A549 (cell line): Measurements from ENCODE around the gene NFAM1. TPM values are rescaled to one million over a fixed set of nuclear protein-coding genes. Genes with fewer than 3 reads are reported as not detected.

Experiments used
- ATAC-seq, 2 experiments: fragments of 200-7000 bp in 1 of 2; fragments of >200 bp in 1 of 2; cut with Nextera tagmentation in 1 of 2; cut with Tn5 transposase in 1 of 2; 3 replicates each; pipeline versions ENCODE4 v1.8.0 to v1.9.1; 2018 to 2020; ENCODE audit warnings: mild to moderate bottlenecking in 1 of 2, moderate library complexity in 1 of 2
- CTCF ChIA-PET: fragments of 300-600 bp; sonication (Branson Sonifier 250); formaldehyde crosslinking; extraction: SDS; loops from one replicate; lab custom pipeline; 2021; ENCODE audit warnings: antibody characterized with exemption, inconsistent platforms; lab: Yijun Ruan, JAX
- POLR2A ChIA-PET: fragments of 350-600 bp; formaldehyde crosslinking; extraction: SDS; loops from one replicate; lab custom pipeline; 2021; ENCODE audit warnings: antibody characterized with exemption, inconsistent platforms; lab: Yijun Ruan, JAX
- DNase-seq, 2 experiments: peaks; one replicate each; pipeline versions ENCODE4 v3.0.0 to v3.0.0-alpha.2; 2011 to 2016; ENCODE audit warnings: low read depth in 1 of 2, low spot score in 1 of 2
- FAIRE-seq: peaks from 2 replicates; lab custom pipeline; 2011; peaks lifted over from hg19 to GRCh38; lab: Jason Lieb, UNC
- H3K27ac ChIP-seq, 2 experiments: fragments of >200 bp; sonication (Bioruptor Twin); formaldehyde crosslinking; 3 replicates each; pipeline ENCODE4 v1.5.1; 2016 to 2017
- H3K4me1 ChIP-seq: fragments of >200 bp; sonication (Bioruptor Twin); formaldehyde crosslinking; 3 replicates; pipeline ENCODE4 v1.6.1; 2016
- H3K4me2 ChIP-seq: fragments of >200 bp; sonication (Bioruptor Twin); formaldehyde crosslinking; 3 replicates; pipeline ENCODE4 v1.6.1; 2016
- H3K4me3 ChIP-seq: fragments of >200 bp; sonication (Bioruptor Twin); formaldehyde crosslinking; 3 replicates; pipeline ENCODE4 v1.5.1; 2016
- H3K9me3 ChIP-seq: fragments of >200 bp; sonication (Bioruptor Twin); formaldehyde crosslinking; 3 replicates; pipeline ENCODE4 v1.6.1; 2016
- BHLHE40 ChIP-seq: IDR thresholded peaks from 2 replicates; pipeline ENCODE4 v1.6.1; 2012; ENCODE audit warnings: low read depth, low read length, inconsistent platforms
- CBX2 ChIP-seq: fragments of 200-600 bp; sonication (generic); IDR thresholded peaks from 2 replicates; pipeline ENCODE4 v1.6.1; 2016; ENCODE audit warnings: low read depth, mild to moderate bottlenecking, borderline replicate concordance
- CBX8 ChIP-seq: fragments of 200-600 bp; sonication (generic); IDR thresholded peaks from 2 replicates; pipeline ENCODE4 v1.6.1; 2016
- EHMT2 ChIP-seq: fragments of 200-600 bp; sonication (generic); IDR thresholded peaks from 2 replicates; pipeline ENCODE4 v1.6.1; 2016; ENCODE audit warnings: antibody characterized with exemption, low read depth, mild to moderate bottlenecking, moderate library complexity
- EP300 ChIP-seq, 2 experiments: fragments of >200 bp; sonication (Bioruptor Twin); formaldehyde crosslinking; IDR thresholded peaks; 2 replicates in 1 of 2; 3 replicates in 1 of 2; pipeline ENCODE4 v1.6.1; 2016 to 2017
- FOSB ChIP-seq: fragments of 250-450 bp; sonication (Bioruptor Pico); IDR thresholded peaks from 2 replicates; pipeline ENCODE4 v1.5.0; 2020; ENCODE audit warnings: mild to moderate bottlenecking, moderate library complexity
- HDAC2 ChIP-seq: fragments of 200-600 bp; sonication (generic); IDR thresholded peaks from 2 replicates; pipeline ENCODE4 v1.6.1; 2016
- HEYL ChIP-seq: fragments of 250-450 bp; sonication (Bioruptor Pico); IDR thresholded peaks from 2 replicates; pipeline ENCODE4 v1.8.0; 2021; ENCODE audit warnings: mild to moderate bottlenecking, moderate library complexity
- JUN ChIP-seq, 2 experiments: fragments of >200 bp; sonication (Bioruptor Twin); formaldehyde crosslinking; IDR thresholded peaks; 2 replicates in 1 of 2; 3 replicates in 1 of 2; pipeline ENCODE4 v1.6.1; 2016 to 2017
- JUNB ChIP-seq: fragments of >200 bp; sonication (Bioruptor Twin); formaldehyde crosslinking; IDR thresholded peaks from 2 replicates; pipeline ENCODE4 v1.6.1; 2016
- MAX ChIP-seq: IDR thresholded peaks from 2 replicates; pipeline ENCODE4 v1.6.1; 2012
- MAZ ChIP-seq: fragments of 150-350 bp; IDR thresholded peaks from 2 replicates; pipeline ENCODE4 v1.6.1; 2014; ENCODE audit warnings: antibody characterized with exemption, low read depth, low read length, borderline replicate concordance
- NFE2L2 ChIP-seq: fragments of 150-350 bp; conservative IDR thresholded peaks from 2 replicates; pipeline ENCODE4 v1.6.1; 2014; ENCODE audit warnings: low read length
- PBX3 ChIP-seq: IDR thresholded peaks from 2 replicates; pipeline ENCODE4 v1.6.1; 2012
- POLR2A ChIP-seq: IDR thresholded peaks from 2 replicates; pipeline ENCODE4 v1.6.1; 2012; ENCODE audit warnings: mild to moderate bottlenecking, low read length
- POLR2AphosphoS2 ChIP-seq: conservative IDR thresholded peaks from 2 replicates; pipeline ENCODE4 v1.6.1; 2012; ENCODE audit warnings: low read length, improper control_type of control experiment, inconsistent platforms
- RCOR1 ChIP-seq: fragments of 150-350 bp; IDR thresholded peaks from 2 replicates; pipeline ENCODE4 v1.6.1; 2014; ENCODE audit warnings: antibody characterized with exemption, low read length, low read depth
- RNF2 ChIP-seq: fragments of 200-600 bp; sonication (generic); IDR thresholded peaks from 2 replicates; pipeline ENCODE4 v1.6.1; 2016; ENCODE audit warnings: low read depth, mild to moderate bottlenecking, antibody characterized with exemption, moderate library complexity, borderline replicate concordance
- SREBF2 ChIP-seq: fragments of 450-650 bp; IDR thresholded peaks from 2 replicates; pipeline ENCODE4 v1.6.1; 2014; ENCODE audit warnings: mild to moderate bottlenecking, moderate library complexity
- ZFP36 ChIP-seq: fragments of 450-650 bp; IDR thresholded peaks from 2 replicates; pipeline ENCODE4 v1.6.1; 2014; ENCODE audit warnings: borderline replicate concordance; ENCODE audit not compliant: partially characterized antibody
- ZNF302 ChIP-seq: fragments of 250-450 bp; sonication (Bioruptor Pico); IDR thresholded peaks from 2 replicates; pipeline ENCODE4 v1.9.0; 2021; ENCODE audit warnings: inconsistent platforms, mild to moderate bottlenecking, moderate library complexity
- WGBS: methylation state at CpG from one replicate; pipeline ENCODE4 v1.1.6; 2017; ENCODE audit errors: missing lambda C conversion rate; 5-methylcytosine and 5-hydroxymethylcytosine counted together
- polyA plus RNA-seq, 4 experiments: library from polyadenylated mRNA; depleted of rRNA in 3 of 4; stranded (reverse); fragments of >200 nt; fragmentation: RNase III in 1 of 4; extraction: RNeasy Plus Mini Kit Qiagen cat#74134 plus additional on column Dnase treatment in 1 of 4; gene quantifications; 2 replicates in 3 of 4; 3 replicates in 1 of 4; pipeline ENCODE4 v1.2.3, GENCODE V29; 2011 to 2017
- TF ChIP-seq, protein P1 (sequence below): fragments of >200 bp; sonication (Bioruptor Twin); formaldehyde crosslinking; IDR thresholded peaks from 3 replicates; pipeline ENCODE4 v1.5.1; 2016
- TF ChIP-seq, protein P2 (sequence below): fragments of 250-450 bp; sonication (Bioruptor Pico); IDR thresholded peaks from 2 replicates; pipeline ENCODE4 v1.5.0; 2020; ENCODE audit warnings: low read depth, mild to moderate bottlenecking, moderate library complexity

Gene NFAM1
- polyA plus RNA-seq, 2 of the 4 experiments (the other 2 are of a cell fraction): not detected

- Histone ChIP-seq H3K4me1 (0 out of 3 replicates have a peak, but pooled peaks cover 5% of the 10 kb centered on the region), H3K4me3 (no peak overlapping the region)
- ATAC-seq: no peak
- 61% methylated on average over 8 of the region's 8 CpGs for WGBS
- TF ChIP-seq RNF2: no peak
- no peak for TF ChIP-seq HDAC2
- TF ChIP-seq ZFP36: peak; percentile 68
- TF ChIP-seq, all 56 proteins: peak for 1
- CTCF ChIA-PET: interaction anchor here (1.3 kb wide), 1 partner anchor 276 kb away, joined by 3 read pairs; no protein-coding TSS in a partner anchor
- Histone ChIP-seq H3K4me2 (no peak overlapping the region), H3K27ac (no peak overlapping the region), H3K9me3 (no peaks in the 10 kb centered on the region)
- DNase-seq (no peak), FAIRE-seq (no peak)
- POLR2A ChIA-PET: no interaction called here
These were observed 65.2 kb downstream of the NFAM1 start for GRCh38 chr22:42366806-42367581.

GRCh38 chr22:42365942-42366695 lies 66.1 kb downstream of the NFAM1 start:
- ChIA-PET POLR2A (no interaction called here), CTCF (interaction anchor here (1.3 kb wide), 1 partner anchor 275 kb away, joined by 3 read pairs; no protein-coding TSS in a partner anchor)
- FAIRE-seq (no peak), ATAC-seq (no peak), DNase-seq (no peak)
- no peaks in the 10 kb centered on the region for H3K9me3 ChIP-seq
- no peak overlapping the region for H3K4me3 ChIP-seq
- 79% methylated on average over 10 of the region's 10 CpGs for WGBS
- H3K4me2 ChIP-seq: no peak overlapping the region
- TF ChIP-seq, protein P1, sequence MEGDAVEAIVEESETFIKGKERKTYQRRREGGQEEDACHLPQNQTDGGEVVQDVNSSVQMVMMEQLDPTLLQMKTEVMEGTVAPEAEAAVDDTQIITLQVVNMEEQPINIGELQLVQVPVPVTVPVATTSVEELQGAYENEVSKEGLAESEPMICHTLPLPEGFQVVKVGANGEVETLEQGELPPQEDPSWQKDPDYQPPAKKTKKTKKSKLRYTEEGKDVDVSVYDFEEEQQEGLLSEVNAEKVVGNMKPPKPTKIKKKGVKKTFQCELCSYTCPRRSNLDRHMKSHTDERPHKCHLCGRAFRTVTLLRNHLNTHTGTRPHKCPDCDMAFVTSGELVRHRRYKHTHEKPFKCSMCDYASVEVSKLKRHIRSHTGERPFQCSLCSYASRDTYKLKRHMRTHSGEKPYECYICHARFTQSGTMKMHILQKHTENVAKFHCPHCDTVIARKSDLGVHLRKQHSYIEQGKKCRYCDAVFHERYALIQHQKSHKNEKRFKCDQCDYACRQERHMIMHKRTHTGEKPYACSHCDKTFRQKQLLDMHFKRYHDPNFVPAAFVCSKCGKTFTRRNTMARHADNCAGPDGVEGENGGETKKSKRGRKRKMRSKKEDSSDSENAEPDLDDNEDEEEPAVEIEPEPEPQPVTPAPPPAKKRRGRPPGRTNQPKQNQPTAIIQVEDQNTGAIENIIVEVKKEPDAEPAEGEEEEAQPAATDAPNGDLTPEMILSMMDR: no peak
- TF ChIP-seq RCOR1 (no peak), PBX3 (no peak), CBX2 (no peak), ZNF302 (CRISPR knock-in tag) (no peak), MAZ (no peak), FOSB (CRISPR knock-in tag) (no peak), POLR2AphosphoS2 (no peak), BHLHE40 (no peak), CBX8 (no peak), JUN (IDR thresholded peaks at IDR 0.05) (no peak), NFE2L2 (no peak), EHMT2 (no peak), HEYL (no peak), JUNB (no peak), POLR2A (no peak), SREBF2 (no peak), EP300 (IDR thresholded peaks at IDR 0.05) (no peak), MAX (no peak)
- TF ChIP-seq, protein P2, sequence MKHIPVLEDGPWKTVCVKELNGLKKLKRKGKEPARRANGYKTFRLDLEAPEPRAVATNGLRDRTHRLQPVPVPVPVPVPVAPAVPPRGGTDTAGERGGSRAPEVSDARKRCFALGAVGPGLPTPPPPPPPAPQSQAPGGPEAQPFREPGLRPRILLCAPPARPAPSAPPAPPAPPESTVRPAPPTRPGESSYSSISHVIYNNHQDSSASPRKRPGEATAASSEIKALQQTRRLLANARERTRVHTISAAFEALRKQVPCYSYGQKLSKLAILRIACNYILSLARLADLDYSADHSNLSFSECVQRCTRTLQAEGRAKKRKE: no peak
- H3K4me1 ChIP-seq: 0 out of 3 replicates have a peak, but pooled peaks cover 5% of the 10 kb centered on the region
- H3K27ac ChIP-seq: no peak overlapping the region
